ENCODE data around the gene CSNK2B.

The CSNK2B gene

DNA sequence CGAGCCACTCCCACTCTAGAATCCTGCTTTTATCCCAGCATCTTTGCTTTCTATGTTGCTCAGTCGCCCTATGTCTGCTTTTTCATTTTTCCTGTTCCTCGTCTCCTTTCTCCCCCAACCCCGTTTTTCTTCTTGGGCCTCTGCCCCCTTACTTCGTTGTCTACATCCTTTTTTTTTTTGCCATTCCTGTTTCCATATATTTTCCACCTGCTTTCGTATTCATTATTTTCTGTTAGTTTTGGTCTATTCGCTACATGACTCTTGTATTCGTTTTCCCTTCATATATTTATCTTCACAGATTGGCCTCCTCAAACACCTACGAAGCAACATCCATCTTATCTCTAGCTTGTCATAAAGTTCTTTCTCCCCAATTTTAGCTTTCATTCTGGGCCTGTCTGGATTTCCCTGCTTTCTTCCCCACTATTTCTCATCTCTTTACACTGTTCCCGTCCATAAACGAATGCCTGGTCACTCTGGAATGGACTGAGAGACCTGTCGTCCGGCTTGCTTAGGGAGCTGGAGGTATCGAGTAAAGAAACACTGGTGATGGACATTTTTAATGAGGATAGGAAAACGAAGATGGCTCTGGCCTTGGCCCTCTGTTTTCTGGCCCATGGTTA is 44.5 kb upstream of the CSNK2B start:
- H3K27ac ChIP-seq (ENCODE audit: poor library complexity, severe bottlenecking), result peak overlapping the region; percentile 89
- H3K27me3 ChIP-seq (ENCODE audit: insufficient read depth, poor library complexity, severe bottlenecking), result no peaks in the 10 kb centered on the region
- no peak for TF ChIP-seq CTCF (IDR thresholded peaks at IDR 0.05; ENCODE audit: poor library complexity, severe bottlenecking)
- H3K4me3 ChIP-seq (ENCODE audit: severe bottlenecking), result peak overlapping the region; percentile 84
- ATAC-seq (ENCODE audit: low read depth) (no peak), DNase-seq (ENCODE audit: low spot score) (no peak)
- H3K36me3 ChIP-seq (ENCODE audit: low read depth), result peaks cover 51% of the 10 kb centered on the region
- no peaks in the 10 kb centered on the region for H3K9me3 ChIP-seq (ENCODE audit: severe bottlenecking)
- peaks cover 12% of the 10 kb centered on the region for H3K4me1 ChIP-seq (ENCODE audit: insufficient read depth, poor library complexity, severe bottlenecking)

GRCh38 chr6:31621991-31622390 is 43.9 kb upstream of the CSNK2B start:
- no peak for DNase-seq (ENCODE audit: low spot score)
- ATAC-seq (ENCODE audit: low read depth), result no peak
- Histone ChIP-seq H3K36me3 (ENCODE audit: low read depth) (peaks cover 57% of the 10 kb centered on the region), H3K4me1 (ENCODE audit: insufficient read depth, poor library complexity, severe bottlenecking) (peaks cover 12% of the 10 kb centered on the region), H3K4me3 (ENCODE audit: severe bottlenecking) (peak overlapping the region; percentile 84), H3K27ac (ENCODE audit: poor library complexity, severe bottlenecking) (peak overlapping the region; percentile 89), H3K27me3 (ENCODE audit: insufficient read depth, poor library complexity, severe bottlenecking) (no peaks in the 10 kb centered on the region), H3K9me3 (ENCODE audit: severe bottlenecking) (no peaks in the 10 kb centered on the region)
- TF ChIP-seq CTCF (IDR thresholded peaks at IDR 0.05; ENCODE audit: poor library complexity, severe bottlenecking), result no peak

GRCh38 chr6:31622684-31623091 is 43.2 kb upstream of the CSNK2B start:
- DNase-seq (ENCODE audit: low spot score) (no peak), ATAC-seq (ENCODE audit: low read depth) (no peak)
- Histone ChIP-seq H3K4me3 (ENCODE audit: severe bottlenecking) (peak overlapping the region; percentile 84), H3K9me3 (ENCODE audit: severe bottlenecking) (no peaks in the 10 kb centered on the region), H3K36me3 (ENCODE audit: low read depth) (peaks cover 64% of the 10 kb centered on the region), H3K27ac (ENCODE audit: poor library complexity, severe bottlenecking) (peak overlapping the region; percentile 89), H3K27me3 (ENCODE audit: insufficient read depth, poor library complexity, severe bottlenecking) (no peaks in the 10 kb centered on the region), H3K4me1 (ENCODE audit: insufficient read depth, poor library complexity, severe bottlenecking) (peaks cover 12% of the 10 kb centered on the region)
- TF ChIP-seq CTCF (IDR thresholded peaks at IDR 0.05; ENCODE audit: poor library complexity, severe bottlenecking), result no peak

- Histone ChIP-seq H3K4me3 (ENCODE audit: severe bottlenecking) (no peak overlapping the region), H3K36me3 (ENCODE audit: low read depth) (peaks cover 78% of the 10 kb centered on the region), H3K4me1 (ENCODE audit: insufficient read depth, poor library complexity, severe bottlenecking) (peaks cover 12% of the 10 kb centered on the region), H3K9me3 (ENCODE audit: severe bottlenecking) (no peaks in the 10 kb centered on the region), H3K27me3 (ENCODE audit: insufficient read depth, poor library complexity, severe bottlenecking) (no peaks in the 10 kb centered on the region), H3K27ac (ENCODE audit: poor library complexity, severe bottlenecking) (no peak overlapping the region)
- no peak for ATAC-seq (ENCODE audit: low read depth)
- TF ChIP-seq CTCF (IDR thresholded peaks at IDR 0.05; ENCODE audit: poor library complexity, severe bottlenecking), result no peak
- DNase-seq (ENCODE audit: low spot score), result no peak
These were observed 41.8 kb upstream of the CSNK2B start for GRCh38 chr6:31624070-31624469.

DNA sequence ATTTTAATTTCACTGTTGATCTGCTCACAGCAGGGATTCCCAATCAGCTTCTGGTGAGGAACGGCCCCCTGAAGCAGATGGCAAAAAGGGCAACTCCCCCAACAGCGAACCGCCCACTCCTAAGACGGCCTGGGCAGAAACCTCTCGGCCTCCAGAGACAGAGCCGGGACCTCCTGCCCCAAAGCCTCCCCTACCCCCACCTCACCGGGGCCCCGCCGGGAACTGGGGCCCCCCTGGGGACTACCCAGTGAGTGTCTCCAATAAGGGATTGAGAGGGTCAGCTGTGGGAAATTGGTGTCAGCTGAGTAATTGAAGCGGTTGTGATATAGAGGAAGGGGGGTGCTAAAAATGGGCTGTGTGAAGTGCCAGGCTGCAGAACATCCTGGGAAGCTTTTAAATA is 38.9 kb upstream of the CSNK2B start:
- Histone ChIP-seq H3K27me3 (ENCODE audit: insufficient read depth, poor library complexity, severe bottlenecking) (no peaks in the 10 kb centered on the region), H3K27ac (ENCODE audit: poor library complexity, severe bottlenecking) (no peak overlapping the region), H3K4me3 (ENCODE audit: severe bottlenecking) (no peak overlapping the region), H3K36me3 (ENCODE audit: low read depth) (peaks cover 99% of the 10 kb centered on the region), H3K4me1 (ENCODE audit: insufficient read depth, poor library complexity, severe bottlenecking) (peaks cover 8% of the 10 kb centered on the region), H3K9me3 (ENCODE audit: severe bottlenecking) (no peaks in the 10 kb centered on the region)
- ATAC-seq (ENCODE audit: low read depth) (no peak), DNase-seq (ENCODE audit: low spot score) (no peak)
- TF ChIP-seq CTCF (IDR thresholded peaks at IDR 0.05; ENCODE audit: poor library complexity, severe bottlenecking), result no peak
